Panc1 (cell line): ENCODE measurements around the gene CREB5. TPM values are rescaled to one million over a fixed set of nuclear protein-coding genes. Genes with fewer than 3 reads are reported as not detected.

ENCODE experiments used
- ATAC-seq: fragments of 200-7000 bp; cut with Tn5 transposase; 2 replicates; pipeline ENCODE4 v1.9.1; 2020; ENCODE audit warnings: mild to moderate bottlenecking, moderate library complexity
- BruUV-seq: library from RNA; stranded (reverse); fragments of 400-500 nt; replicated peaks from 2 replicates; lab custom pipeline; 2021; lab: Mats Ljungman, UMichigan
- CTCF ChIA-PET: fragments of 300-600 bp; sonication (Branson Sonifier 250); formaldehyde crosslinking; loops from one replicate; lab custom pipeline; 2022; ENCODE audit warnings: antibody characterized with exemption; lab: Charles Lee
- POLR2A ChIA-PET: fragments of 300-600 bp; sonication (Branson Sonifier 250); formaldehyde crosslinking; loops from one replicate; lab custom pipeline; 2022; ENCODE audit warnings: antibody characterized with exemption; lab: Charles Lee
- DNase-seq: peaks from one replicate; pipeline ENCODE4 v3.0.0-alpha.2; 2010; ENCODE audit warnings: low read depth, low spot score
- H3K27ac ChIP-seq: 2 replicates; pipeline ENCODE4 v1.5.1; 2011; ENCODE audit warnings: mild to moderate bottlenecking, low read length, inconsistent platforms
- H3K27me3 ChIP-seq: fragments of 200-500 bp; sonication (Bioruptor generic); 2 replicates; pipeline ENCODE4 v1.6.0; 2014; ENCODE audit warnings: low read length, inconsistent platforms; ENCODE audit not compliant: control insufficient read depth, insufficient read depth
- H3K36me3 ChIP-seq: fragments of 200-500 bp; sonication (Bioruptor generic); 2 replicates; pipeline ENCODE4 v1.5.1; 2014; ENCODE audit warnings: inconsistent platforms, mild to moderate bottlenecking, low read length, moderate library complexity; ENCODE audit not compliant: control insufficient read depth, insufficient read depth
- H3K4me1 ChIP-seq: 2 replicates; pipeline ENCODE4 v1.5.1; 2011; ENCODE audit warnings: inconsistent platforms, mild to moderate bottlenecking, low read length, moderate library complexity; ENCODE audit not compliant: control insufficient read depth, insufficient read depth
- H3K4me3 ChIP-seq, 2 experiments: 2 replicates each; pipeline ENCODE4 v1.5.1; 2011 to 2012; ENCODE audit warnings: low read depth in 2 of 2, low read length in 2 of 2, mild to moderate bottlenecking in 2 of 2, inconsistent platforms in 1 of 2, moderate library complexity in 1 of 2
- H3K9me3 ChIP-seq: fragments of 200-500 bp; sonication (Bioruptor generic); 2 replicates; pipeline ENCODE4 v1.5.1; 2014; ENCODE audit warnings: low read depth, mild to moderate bottlenecking, inconsistent platforms, low read length, moderate library complexity; ENCODE audit not compliant: control insufficient read depth, insufficient read depth
- POLR2AphosphoS5 ChIP-seq: IDR thresholded peaks from 2 replicates; pipeline ENCODE4 v1.6.1; 2012; ENCODE audit warnings: mild to moderate bottlenecking, low read depth, low read length, moderate library complexity
- SIN3A ChIP-seq: IDR thresholded peaks from 2 replicates; pipeline ENCODE4 v1.6.1; 2012; ENCODE audit warnings: low read depth, mild to moderate bottlenecking, low read length, moderate library complexity, borderline replicate concordance; ENCODE audit not compliant: insufficient read depth
- TCF7L2 ChIP-seq: IDR thresholded peaks from 2 replicates; pipeline ENCODE4 v1.6.1; 2011; ENCODE audit warnings: mild to moderate bottlenecking, low read depth, low read length, inconsistent platforms
- in situ Hi-C: cut with HindIII; loops from 2 replicates; pipeline ENCODE4 v1.10.0; 2016; ENCODE audit warnings: low sequenced_read_pairs, low pct_unique_long_range_greater_than_20kb
- intact Hi-C: fragments of 100-400 bp; cut with micrococcal nuclease; formaldehyde crosslinking; loops from one replicate; pipeline ENCODE4 v1.10.0; 2022; ENCODE audit not compliant: unreplicated experiment
- total RNA-seq: library from RNA; stranded (reverse); gene quantifications from one replicate; pipeline ENCODE4 v1.2.1, GENCODE V29; 2021; ENCODE audit not compliant: unreplicated experiment
- TF ChIP-seq, protein P1 (sequence below): fragments of 450-650 bp; IDR thresholded peaks from 2 replicates; pipeline ENCODE4 v1.5.1; 2017; ENCODE audit warnings: mild to moderate bottlenecking
- TF ChIP-seq, protein P2 (sequence below), 2 experiments: IDR thresholded peaks; 2 replicates each; pipeline ENCODE4 v1.6.1; 2011 to 2012; ENCODE audit warnings: low read depth in 2 of 2, control low read depth in 1 of 2, low read length in 1 of 2, mild to moderate bottlenecking in 1 of 2, moderate library complexity in 1 of 2; ENCODE audit not compliant: insufficient read depth in 1 of 2

The CREB5 gene
- total RNA-seq, 1 experiment from 2014 or later: 3.1 TPM

GRCh38 chr7:28725911-28726310 is 313.6 kb downstream of the CREB5 start:
- ATAC-seq (no peak), DNase-seq (no peak)
- Histone ChIP-seq H3K36me3 (no peaks in the 10 kb centered on the region), H3K9me3 (no peaks in the 10 kb centered on the region), H3K27me3 (no peaks in the 10 kb centered on the region), H3K4me1 (no peaks in the 10 kb centered on the region), H3K4me3 (no peak overlapping the region), H3K27ac (no peak overlapping the region)
- TF ChIP-seq, protein P1, sequence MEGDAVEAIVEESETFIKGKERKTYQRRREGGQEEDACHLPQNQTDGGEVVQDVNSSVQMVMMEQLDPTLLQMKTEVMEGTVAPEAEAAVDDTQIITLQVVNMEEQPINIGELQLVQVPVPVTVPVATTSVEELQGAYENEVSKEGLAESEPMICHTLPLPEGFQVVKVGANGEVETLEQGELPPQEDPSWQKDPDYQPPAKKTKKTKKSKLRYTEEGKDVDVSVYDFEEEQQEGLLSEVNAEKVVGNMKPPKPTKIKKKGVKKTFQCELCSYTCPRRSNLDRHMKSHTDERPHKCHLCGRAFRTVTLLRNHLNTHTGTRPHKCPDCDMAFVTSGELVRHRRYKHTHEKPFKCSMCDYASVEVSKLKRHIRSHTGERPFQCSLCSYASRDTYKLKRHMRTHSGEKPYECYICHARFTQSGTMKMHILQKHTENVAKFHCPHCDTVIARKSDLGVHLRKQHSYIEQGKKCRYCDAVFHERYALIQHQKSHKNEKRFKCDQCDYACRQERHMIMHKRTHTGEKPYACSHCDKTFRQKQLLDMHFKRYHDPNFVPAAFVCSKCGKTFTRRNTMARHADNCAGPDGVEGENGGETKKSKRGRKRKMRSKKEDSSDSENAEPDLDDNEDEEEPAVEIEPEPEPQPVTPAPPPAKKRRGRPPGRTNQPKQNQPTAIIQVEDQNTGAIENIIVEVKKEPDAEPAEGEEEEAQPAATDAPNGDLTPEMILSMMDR: no peak
- TF ChIP-seq, protein P2, sequence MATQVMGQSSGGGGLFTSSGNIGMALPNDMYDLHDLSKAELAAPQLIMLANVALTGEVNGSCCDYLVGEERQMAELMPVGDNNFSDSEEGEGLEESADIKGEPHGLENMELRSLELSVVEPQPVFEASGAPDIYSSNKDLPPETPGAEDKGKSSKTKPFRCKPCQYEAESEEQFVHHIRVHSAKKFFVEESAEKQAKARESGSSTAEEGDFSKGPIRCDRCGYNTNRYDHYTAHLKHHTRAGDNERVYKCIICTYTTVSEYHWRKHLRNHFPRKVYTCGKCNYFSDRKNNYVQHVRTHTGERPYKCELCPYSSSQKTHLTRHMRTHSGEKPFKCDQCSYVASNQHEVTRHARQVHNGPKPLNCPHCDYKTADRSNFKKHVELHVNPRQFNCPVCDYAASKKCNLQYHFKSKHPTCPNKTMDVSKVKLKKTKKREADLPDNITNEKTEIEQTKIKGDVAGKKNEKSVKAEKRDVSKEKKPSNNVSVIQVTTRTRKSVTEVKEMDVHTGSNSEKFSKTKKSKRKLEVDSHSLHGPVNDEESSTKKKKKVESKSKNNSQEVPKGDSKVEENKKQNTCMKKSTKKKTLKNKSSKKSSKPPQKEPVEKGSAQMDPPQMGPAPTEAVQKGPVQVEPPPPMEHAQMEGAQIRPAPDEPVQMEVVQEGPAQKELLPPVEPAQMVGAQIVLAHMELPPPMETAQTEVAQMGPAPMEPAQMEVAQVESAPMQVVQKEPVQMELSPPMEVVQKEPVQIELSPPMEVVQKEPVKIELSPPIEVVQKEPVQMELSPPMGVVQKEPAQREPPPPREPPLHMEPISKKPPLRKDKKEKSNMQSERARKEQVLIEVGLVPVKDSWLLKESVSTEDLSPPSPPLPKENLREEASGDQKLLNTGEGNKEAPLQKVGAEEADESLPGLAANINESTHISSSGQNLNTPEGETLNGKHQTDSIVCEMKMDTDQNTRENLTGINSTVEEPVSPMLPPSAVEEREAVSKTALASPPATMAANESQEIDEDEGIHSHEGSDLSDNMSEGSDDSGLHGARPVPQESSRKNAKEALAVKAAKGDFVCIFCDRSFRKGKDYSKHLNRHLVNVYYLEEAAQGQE (IDR thresholded peaks at IDR 0.05; ENCODE audit: insufficient read depth in 1 of 2, low read depth in 2 of 2, low read length in 1 of 2): no peak
- TF ChIP-seq POLR2AphosphoS5 (no peak), SIN3A (no peak), TCF7L2 (no peak)
- in situ Hi-C loops (no loop called here), intact Hi-C loops (no loop called here)
- no TSS peak for BruUV-seq
- CTCF ChIA-PET: no interaction called here
- POLR2A ChIA-PET: no interaction called here

DNA sequence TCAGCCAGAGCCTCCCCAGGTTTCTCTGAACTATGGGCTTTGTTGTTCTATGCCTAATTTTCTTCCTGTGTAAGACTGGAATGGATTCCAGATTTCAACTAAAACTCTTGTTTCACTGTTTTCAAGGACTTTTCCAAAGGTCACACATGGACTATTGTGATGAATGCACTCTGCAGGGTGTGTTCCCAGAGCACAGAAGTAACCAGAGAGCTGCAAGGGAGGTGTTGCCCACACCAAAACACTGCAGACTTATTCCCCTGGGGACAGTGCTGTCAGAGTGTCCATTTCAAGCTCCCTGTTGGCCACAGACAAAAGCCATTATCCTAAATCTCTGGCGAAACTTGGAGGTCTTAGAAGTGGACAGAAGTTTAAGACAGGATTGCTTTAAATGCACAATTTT is 314.2 kb downstream of the CREB5 start:
- DNase-seq (no peak), ATAC-seq (no peak)
- no TSS peak for BruUV-seq
- no peak for TF ChIP-seq SIN3A
- TF ChIP-seq, protein P1: no peak
- Histone ChIP-seq H3K27me3 (no peaks in the 10 kb centered on the region), H3K4me1 (no peaks in the 10 kb centered on the region), H3K36me3 (no peaks in the 10 kb centered on the region), H3K27ac (no peak overlapping the region), H3K4me3 (no peak overlapping the region), H3K9me3 (no peaks in the 10 kb centered on the region)
- in situ Hi-C loops: no loop called here
- intact Hi-C loops: no loop called here
- ChIA-PET CTCF (no interaction called here), POLR2A (no interaction called here)
